ENCODE data around the gene ARPC5L.
"Not testable (repeated sequence)": the region's sequence is repeated elsewhere in the genome, so short reads cannot be mapped to it uniquely, and the experiment has no call there.

Gene ARPC5L

DNA sequence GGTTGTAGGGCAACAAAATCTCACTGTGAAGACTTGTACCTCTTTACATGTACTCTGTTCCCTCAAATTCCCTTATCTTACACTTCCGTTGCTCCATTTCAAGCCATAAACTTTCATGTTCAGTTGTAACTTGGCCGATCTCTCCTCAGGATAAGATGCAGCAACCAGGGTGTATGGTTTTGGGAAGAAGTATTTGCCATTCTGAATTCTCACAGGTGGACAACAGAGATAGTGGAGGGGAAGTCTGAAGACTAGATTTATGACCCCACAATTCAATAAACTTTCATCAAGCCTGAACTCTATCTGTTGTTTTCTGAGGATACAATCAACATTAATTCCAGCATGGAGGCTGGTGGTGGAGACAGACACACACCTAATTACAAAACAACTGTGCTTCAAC lies 51.4 kb downstream of the ARPC5L start:
- H4K20me1 ChIP-seq (ENCODE audit: insufficient read depth, low read length) = no peaks in the 10 kb centered on the region
- H3K4me2 ChIP-seq (ENCODE audit: insufficient read depth, low read length) = no peak overlapping the region
- H3K9me3 ChIP-seq (ENCODE audit: insufficient read depth, low read length, severe bottlenecking) = no peaks in the 10 kb centered on the region
- TF ChIP-seq, protein P1, sequence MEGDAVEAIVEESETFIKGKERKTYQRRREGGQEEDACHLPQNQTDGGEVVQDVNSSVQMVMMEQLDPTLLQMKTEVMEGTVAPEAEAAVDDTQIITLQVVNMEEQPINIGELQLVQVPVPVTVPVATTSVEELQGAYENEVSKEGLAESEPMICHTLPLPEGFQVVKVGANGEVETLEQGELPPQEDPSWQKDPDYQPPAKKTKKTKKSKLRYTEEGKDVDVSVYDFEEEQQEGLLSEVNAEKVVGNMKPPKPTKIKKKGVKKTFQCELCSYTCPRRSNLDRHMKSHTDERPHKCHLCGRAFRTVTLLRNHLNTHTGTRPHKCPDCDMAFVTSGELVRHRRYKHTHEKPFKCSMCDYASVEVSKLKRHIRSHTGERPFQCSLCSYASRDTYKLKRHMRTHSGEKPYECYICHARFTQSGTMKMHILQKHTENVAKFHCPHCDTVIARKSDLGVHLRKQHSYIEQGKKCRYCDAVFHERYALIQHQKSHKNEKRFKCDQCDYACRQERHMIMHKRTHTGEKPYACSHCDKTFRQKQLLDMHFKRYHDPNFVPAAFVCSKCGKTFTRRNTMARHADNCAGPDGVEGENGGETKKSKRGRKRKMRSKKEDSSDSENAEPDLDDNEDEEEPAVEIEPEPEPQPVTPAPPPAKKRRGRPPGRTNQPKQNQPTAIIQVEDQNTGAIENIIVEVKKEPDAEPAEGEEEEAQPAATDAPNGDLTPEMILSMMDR (IDR thresholded peaks at IDR 0.05; ENCODE audit: borderline replicate concordance, extremely low read depth, low read length, poor library complexity, severe bottlenecking) = no peak
- TF ChIP-seq EZH2 (IDR thresholded peaks at IDR 0.05; ENCODE audit: borderline replicate concordance, low read depth, low read length, severe bottlenecking) = no peak
- no peaks in the 10 kb centered on the region for H3K79me2 ChIP-seq (ENCODE audit: insufficient read depth, low read length)
- no peak overlapping the region for H3K4me3 ChIP-seq (ENCODE audit: low read depth in 1 of 2, low read length in 2 of 2)
- DNase-seq (no peak), ATAC-seq (ENCODE audit: insufficient read depth, low read depth) (no peak)
- H3K27ac ChIP-seq (ENCODE audit: low read length) = no peak overlapping the region
- no peak overlapping the region for H3K9ac ChIP-seq (ENCODE audit: low read depth, low read length)
- H3K36me3 ChIP-seq (ENCODE audit: insufficient read depth, low read length) = peaks cover 31% of the 10 kb centered on the region
- H3K4me1 ChIP-seq (ENCODE audit: insufficient read depth, low read length) = no peaks in the 10 kb centered on the region
- no peak overlapping the region for H2AFZ ChIP-seq (ENCODE audit: low read depth, low read length)
- H3K27me3 ChIP-seq (ENCODE audit: insufficient read depth, low read length, poor library complexity) = no peaks in the 10 kb centered on the region

DNA sequence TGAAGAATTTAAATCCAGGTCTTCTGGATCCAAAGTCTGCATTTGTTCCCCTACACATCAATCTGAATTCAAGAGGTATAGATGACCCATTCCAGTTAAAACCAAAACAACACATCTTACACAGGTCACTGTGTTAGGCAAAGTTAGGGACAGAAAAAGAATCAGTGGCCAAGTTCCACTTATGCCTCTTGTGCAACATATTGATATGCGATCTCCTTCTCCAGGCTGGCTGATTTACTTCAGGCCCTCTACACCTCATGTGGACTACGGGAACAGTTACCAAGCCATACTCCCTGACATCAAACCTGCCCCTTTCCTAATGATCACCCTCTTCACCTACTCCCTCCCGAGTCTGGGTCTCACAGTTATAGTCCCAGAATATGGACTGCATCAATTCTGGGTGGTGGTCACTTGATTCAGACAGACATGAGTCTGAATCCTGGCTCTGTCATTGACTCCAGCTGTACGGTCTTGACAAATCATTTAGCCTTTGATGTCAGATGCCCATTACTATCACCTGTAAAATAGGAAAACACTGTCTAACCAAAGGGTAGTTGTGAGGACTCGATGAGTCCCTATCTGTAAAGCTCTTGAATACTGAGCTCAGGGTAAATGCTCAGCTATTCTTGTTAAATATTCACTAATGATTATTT lies 52.9 kb downstream of the ARPC5L start:
- Histone ChIP-seq H2AFZ (ENCODE audit: low read depth, low read length) (no peak overlapping the region), H3K36me3 (ENCODE audit: insufficient read depth, low read length) (peaks cover 39% of the 10 kb centered on the region), H3K9ac (ENCODE audit: low read depth, low read length) (no peak overlapping the region), H3K4me2 (ENCODE audit: insufficient read depth, low read length) (no peak overlapping the region), H3K9me3 (ENCODE audit: insufficient read depth, low read length, severe bottlenecking) (no peaks in the 10 kb centered on the region), H3K27me3 (ENCODE audit: insufficient read depth, low read length, poor library complexity) (no peaks in the 10 kb centered on the region), H4K20me1 (ENCODE audit: insufficient read depth, low read length) (no peaks in the 10 kb centered on the region), H3K27ac (ENCODE audit: low read length) (no peak overlapping the region), H3K79me2 (ENCODE audit: insufficient read depth, low read length) (no peaks in the 10 kb centered on the region), H3K4me3 (ENCODE audit: low read depth in 1 of 2, low read length in 2 of 2) (no peak overlapping the region), H3K4me1 (ENCODE audit: insufficient read depth, low read length) (no peaks in the 10 kb centered on the region)
- TF ChIP-seq EZH2 (IDR thresholded peaks at IDR 0.05; ENCODE audit: borderline replicate concordance, low read depth, low read length, severe bottlenecking) = no peak
- TF ChIP-seq, protein P1 (IDR thresholded peaks at IDR 0.05; ENCODE audit: borderline replicate concordance, extremely low read depth, low read length, poor library complexity, severe bottlenecking) = no peak
- ATAC-seq (ENCODE audit: insufficient read depth, low read depth) (no peak), DNase-seq (no peak)

DNA sequence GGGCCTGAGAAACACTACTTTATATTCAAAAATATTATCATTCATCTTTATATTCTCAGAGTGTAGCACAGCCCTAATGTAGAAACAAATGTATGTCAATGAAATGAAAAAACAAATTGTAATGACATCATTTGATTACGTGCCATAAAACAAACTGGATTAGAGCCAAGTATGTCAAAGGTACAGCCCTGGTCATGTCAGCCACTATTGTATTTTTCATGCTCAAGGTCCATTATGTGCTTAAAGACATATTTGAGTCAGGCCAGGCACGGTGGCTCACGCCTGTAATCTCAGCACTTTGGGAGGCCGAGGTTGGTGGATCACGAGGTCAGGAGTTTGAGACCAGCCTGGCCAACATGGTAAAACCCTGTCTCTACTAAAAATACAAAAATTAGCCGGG lies 58.5 kb downstream of the ARPC5L start:
- not testable (repeated sequence) for H3K27ac ChIP-seq (ENCODE audit: low read length); H3K9me3 ChIP-seq (ENCODE audit: insufficient read depth, low read length, severe bottlenecking); H2AFZ ChIP-seq (ENCODE audit: low read depth, low read length); H3K27me3 ChIP-seq (ENCODE audit: insufficient read depth, low read length, poor library complexity); DNase-seq; H4K20me1 ChIP-seq (ENCODE audit: insufficient read depth, low read length); ATAC-seq (ENCODE audit: insufficient read depth, low read depth); H3K79me2 ChIP-seq (ENCODE audit: insufficient read depth, low read length); H3K9ac ChIP-seq (ENCODE audit: low read depth, low read length); H3K4me2 ChIP-seq (ENCODE audit: insufficient read depth, low read length); H3K4me1 ChIP-seq (ENCODE audit: insufficient read depth, low read length); H3K4me3 ChIP-seq (ENCODE audit: low read depth in 1 of 2, low read length in 2 of 2)
- peaks cover 35% of the 10 kb centered on the region for H3K36me3 ChIP-seq (ENCODE audit: insufficient read depth, low read length)

Data from DND-41 (cell line).